Ovary (tissue), 3 donors: ENCODE results near the gene OR2L5.

ENCODE experiments used
- EP300 ChIP-seq: sonication (generic); formaldehyde crosslinking; IDR thresholded peaks from one replicate; pipeline ENCODE4 v1.6.1; 2017; ENCODE audit warnings: antibody characterized with exemption
- POLR2A ChIP-seq: fragments of 450-650 bp; IDR thresholded peaks from one replicate; pipeline ENCODE4 v1.6.1; 2017; ENCODE audit warnings: antibody characterized with exemption, mild to moderate bottlenecking, moderate library complexity
- TF ChIP-seq, protein P1 (sequence below), 3 donors: fragments of 450-650 bp in 2 of 3; fragments of 200-600 bp in 1 of 3; IDR thresholded peaks; one replicate each; pipeline versions ENCODE4 v1.5.1 to v1.8.0; 2016 to 2022; ENCODE audit warnings: antibody characterized with exemption in 3 of 3, mild to moderate bottlenecking in 1 of 3
- donor health status: DM: no; HTN: no; CAD: no.

DNA sequence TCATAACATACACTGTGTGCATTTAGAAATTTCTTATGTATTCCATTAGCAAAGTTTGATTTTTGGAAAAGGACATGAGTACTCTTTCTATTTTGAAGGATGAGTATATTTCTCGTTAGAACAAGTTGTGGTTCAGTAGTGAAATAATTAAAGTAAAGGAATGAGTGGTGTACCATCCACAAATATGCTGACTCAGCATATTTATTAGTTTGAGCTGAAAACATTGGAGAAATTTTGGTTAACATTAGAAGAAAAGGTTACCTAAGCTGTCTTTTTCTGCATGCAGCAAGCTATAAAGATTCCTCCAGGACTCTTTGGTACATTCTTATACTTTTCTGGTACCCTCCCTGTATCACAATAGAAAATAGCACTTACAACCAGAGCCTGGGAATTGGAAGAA is 5.7 kb upstream of the OR2L5 start:
- TF ChIP-seq, protein P1, sequence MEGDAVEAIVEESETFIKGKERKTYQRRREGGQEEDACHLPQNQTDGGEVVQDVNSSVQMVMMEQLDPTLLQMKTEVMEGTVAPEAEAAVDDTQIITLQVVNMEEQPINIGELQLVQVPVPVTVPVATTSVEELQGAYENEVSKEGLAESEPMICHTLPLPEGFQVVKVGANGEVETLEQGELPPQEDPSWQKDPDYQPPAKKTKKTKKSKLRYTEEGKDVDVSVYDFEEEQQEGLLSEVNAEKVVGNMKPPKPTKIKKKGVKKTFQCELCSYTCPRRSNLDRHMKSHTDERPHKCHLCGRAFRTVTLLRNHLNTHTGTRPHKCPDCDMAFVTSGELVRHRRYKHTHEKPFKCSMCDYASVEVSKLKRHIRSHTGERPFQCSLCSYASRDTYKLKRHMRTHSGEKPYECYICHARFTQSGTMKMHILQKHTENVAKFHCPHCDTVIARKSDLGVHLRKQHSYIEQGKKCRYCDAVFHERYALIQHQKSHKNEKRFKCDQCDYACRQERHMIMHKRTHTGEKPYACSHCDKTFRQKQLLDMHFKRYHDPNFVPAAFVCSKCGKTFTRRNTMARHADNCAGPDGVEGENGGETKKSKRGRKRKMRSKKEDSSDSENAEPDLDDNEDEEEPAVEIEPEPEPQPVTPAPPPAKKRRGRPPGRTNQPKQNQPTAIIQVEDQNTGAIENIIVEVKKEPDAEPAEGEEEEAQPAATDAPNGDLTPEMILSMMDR (IDR thresholded peaks at IDR 0.05): no peak
- TF ChIP-seq POLR2A: no peak
- TF ChIP-seq EP300: no peak
